HG03159 (cell line): ENCODE measurements around the gene THOC5.
"Not testable (repeated sequence)": the region's sequence is repeated elsewhere in the genome, so short reads cannot be mapped to it uniquely, and the experiment has no call there.

Experiments
- ATAC-seq: cut with Tn5 transposase; IDR thresholded peaks from one replicate; pipeline ENCODE4 v1.9.1; 2021; ENCODE audit warnings: mild to moderate bottlenecking, moderate library complexity; ENCODE audit not compliant: unreplicated experiment

Gene THOC5

DNA sequence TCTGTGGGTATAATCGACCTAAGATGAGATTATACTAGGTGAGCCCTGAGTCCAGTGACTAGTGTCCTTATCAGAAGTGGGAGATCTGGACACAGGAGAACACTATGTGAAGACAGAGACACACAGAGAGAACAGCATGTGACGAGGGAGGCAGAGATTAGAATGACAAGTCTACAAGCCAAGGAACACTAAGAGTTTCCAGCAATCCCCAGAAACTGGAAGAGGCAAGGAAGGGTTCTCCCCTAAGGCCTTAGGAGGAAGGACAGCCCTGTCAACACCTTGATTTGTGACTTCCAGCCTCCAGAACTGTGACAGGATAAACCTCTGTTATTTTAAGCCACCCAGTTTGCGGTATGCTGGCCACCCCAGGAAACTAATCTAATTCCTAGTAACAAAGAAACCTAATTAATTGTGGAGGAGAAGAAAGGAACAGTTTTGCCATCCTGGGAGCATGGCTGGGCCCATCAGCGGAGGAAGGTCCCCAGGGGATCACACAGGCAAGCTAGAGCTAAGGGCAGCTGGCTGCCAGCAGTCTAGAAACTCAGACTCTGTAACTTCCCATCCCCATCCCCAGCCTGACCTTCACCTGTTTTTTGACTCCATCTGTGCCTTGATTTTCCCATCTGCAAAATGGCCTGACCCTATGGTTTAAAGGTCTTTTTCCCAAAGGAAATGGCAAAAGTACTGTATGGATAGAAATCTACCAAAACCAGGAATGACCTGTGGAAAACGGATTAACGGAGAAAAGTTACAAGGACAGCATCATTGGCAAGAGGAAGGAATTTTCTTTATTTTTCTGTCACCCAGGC, 10.3 kb upstream of the THOC5 start:
- ATAC-seq, result no peak

DNA sequence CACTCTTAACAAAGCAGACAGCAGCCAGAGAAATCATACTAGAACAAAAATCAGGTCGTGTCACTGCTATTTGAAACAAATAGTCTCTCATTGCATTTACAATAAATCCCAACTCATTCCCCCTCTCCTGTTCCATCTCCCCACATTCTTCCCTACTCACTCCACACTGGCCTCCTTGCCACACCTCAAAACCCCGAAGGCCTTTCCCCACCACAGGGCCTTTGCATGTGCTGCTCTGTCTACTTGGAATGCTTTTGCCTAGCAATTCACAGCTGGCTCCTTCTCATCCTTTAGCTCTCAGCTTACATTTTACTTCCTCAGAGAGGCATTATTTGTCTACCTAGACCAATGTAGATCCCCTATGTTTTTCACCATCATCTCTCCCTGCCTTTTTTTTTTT, 6.3 kb upstream of the THOC5 start:
- no peak for ATAC-seq

DNA sequence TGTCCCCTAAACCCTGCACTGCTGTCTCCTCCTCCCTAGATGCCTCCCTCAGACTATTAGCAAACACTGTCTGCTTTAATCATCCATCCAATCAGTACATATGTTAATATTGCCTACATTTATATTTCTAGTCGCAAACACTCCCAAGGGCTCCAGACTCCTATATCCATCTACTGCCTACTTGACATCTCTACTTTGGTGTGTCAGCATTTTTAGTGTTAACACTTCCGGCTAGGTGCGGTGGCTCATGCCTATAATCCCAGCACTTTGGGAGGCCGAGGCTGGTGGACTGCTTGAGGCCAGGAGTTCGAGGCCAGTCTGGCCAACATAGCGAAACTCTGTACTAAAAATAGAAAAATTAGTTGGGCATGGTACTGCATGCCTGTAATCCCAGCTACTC, 5.5 kb upstream of the THOC5 start:
- no peak for ATAC-seq

DNA sequence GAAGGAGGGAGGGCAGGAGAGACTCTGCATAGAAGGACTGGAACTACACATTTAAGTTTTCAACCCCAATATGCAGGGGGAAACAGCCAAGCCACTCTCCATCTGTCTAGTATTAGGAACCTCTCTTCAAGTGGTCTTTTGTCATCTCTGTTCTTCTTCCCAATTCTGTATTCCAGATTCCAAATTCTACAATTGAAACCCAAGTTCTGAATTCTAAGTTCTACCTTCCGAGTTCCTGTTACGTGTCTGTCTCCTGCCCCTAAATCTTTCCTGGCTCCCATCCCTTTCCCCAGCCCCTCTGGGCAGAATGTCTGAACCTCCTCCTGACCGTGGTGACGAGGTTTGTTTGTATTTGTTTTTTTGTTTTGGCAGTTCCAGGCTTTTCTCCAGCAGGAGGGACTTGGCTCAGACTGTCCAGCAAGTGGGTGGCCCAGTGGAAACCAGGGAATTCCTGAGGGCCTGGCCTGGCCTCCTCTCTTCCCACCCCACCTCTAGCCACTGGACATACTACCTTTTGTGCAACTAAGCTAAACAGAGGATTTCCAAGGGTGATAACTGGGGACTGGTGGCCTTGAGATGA, 1.6 kb upstream of the THOC5 start:
- no peak for ATAC-seq

DNA sequence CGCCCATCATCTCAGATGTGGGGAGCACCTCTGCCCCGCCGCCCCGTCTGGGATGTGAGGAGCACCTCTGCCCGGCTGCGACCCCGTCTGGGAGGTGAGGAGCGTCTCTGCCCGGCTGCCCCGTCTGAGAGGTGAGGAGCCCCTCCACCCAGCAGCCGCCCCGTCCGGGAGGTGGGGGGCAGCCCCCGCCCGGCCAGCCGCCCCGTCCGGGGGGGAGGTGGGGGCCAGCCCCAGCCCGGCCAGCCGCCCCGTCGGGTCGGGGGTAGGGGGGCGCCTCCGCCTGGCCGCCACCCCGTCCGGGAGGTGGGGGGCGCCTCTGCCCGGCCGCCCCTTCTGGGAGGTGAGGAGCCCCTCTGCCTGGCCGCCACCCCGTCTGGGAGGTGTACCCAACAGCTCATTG, 1.2 kb downstream of the THOC5 start:
- not testable (repeated sequence) for ATAC-seq

DNA sequence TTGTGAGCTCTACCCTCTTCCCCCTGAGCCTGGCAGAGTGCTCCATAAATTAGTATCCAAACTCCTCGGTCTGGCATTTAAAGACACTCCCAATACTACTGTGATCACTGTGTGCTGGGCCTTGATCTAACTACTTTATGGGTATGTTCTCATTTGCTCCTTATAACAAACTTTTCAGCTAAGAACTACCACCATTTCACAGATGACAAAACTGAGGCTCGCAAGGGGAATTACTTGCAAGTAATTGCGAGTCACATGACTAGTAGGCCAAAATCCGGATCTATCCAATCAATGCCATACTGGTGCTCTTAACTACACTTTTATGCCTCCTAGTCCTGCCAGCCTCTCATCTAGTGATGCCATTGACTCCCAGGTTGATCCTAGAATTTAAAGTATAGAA, 3.6 kb downstream of the THOC5 start:
- ATAC-seq, result no peak

DNA sequence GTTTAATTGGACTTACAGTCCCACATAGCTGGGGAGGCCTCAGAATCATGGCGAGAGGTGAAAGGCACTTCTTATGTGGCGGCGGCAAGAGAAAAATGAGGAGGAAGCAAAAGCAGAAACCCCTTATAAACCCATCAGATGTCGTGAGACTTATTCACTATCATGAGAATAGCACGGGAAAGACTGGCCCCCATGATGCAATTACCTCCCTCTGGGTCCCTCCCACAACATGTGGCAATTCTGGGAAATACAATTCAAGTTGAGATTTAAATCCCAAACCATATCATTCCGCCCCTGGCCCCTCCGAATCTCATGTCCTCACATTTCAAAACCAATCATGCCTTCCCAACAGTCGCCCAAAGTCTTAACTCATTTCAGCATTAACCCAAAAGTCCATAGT, 8.5 kb downstream of the THOC5 start:
- ATAC-seq, result not testable (repeated sequence)

DNA sequence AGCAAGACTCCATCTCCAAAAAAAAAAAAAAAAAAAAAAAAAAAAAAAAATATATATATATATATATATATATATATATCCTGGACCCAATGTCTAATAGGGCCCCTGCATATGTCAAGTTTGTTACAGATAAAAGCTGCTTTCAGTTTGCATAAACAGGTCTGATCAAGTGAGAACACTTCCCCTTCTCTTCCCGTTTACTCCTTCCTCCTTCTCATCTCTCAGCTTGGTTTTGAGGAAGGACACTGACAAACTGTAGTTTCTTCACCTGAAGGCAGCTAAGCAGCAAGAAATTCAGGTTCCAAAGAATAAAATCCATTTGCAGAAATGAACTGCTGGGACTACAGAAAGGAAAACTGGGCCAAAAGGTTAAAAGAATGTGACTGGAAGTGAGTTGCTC, 11.7 kb downstream of the THOC5 start:
- ATAC-seq, result no peak

DNA sequence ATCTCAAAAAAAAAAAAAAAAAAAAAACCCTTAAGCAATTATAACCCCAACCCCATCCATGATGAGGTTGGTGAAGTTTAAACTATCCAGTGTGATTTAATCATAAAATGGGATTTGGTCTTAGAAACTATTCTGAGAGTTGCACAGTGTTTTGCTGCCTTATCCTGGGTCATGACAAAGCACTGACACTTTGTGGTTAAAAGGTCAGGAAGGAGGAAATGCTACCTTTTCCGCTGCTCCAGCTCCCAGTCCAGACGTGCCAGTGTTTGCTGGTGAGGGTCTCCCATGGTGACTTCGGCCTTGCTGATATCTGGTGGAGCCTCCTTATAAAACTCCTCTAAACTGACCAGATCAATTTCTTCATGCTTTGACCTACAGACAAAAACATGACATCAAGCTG, 14.5 kb downstream of the THOC5 start:
- ATAC-seq, result no peak

DNA sequence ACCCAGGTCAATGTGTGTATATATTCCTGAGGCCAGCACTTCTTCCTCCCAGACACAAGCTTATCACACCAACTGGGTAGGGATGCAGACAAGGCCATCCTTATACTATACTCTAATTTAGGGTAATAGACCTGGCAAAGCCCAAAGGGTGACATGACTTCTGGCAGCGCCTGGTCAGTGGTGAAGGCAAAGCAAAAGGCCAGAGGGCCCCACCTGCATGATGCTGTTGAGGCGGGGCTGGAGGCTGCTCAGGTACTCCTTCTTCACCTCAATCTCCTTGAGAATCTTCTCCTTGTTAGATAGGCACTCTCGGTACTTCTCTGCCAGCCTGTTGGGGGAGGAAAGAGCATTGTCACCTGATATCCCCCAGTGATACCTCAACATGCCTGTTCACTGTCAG, 17.1 kb downstream of the THOC5 start:
- no peak for ATAC-seq

DNA sequence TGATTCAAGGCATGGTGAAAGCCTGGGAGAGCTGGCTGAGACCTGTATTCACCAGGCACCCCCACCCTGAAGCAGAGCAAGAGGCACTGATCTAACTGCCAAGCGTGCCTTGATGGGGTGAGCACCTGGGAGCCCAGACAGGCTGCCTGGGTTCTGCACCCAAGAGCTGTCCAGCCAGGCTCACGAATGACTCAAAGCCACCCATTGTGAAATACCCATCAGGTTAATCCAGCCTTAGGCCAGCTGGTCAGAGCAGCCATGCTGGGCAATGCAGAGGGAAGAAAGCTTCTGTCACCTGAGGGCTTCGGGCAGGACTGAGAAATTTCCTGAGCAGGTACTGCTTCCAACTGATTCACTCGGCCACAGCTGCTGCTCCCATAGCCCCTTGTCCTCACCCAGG, 22.1 kb downstream of the THOC5 start:
- no peak for ATAC-seq

DNA sequence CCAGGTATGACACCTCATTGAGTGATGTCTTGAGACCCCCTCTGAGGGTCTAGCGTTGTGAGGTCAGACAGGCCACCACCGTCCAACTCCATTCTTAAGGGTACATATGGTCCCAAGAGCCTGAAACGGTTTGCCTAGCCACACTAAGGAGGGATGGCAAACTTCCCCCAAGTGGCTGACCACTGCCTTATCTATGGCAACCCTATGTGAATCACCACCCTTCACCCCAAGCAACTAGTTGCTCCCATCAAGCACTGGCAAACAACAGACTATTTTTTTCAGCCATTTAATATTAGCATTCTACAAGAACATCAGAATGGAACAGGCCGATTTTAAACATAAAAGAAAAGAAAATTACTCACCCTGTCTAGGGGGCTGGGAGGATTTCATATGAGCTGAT, 22.8 kb downstream of the THOC5 start:
- no peak for ATAC-seq

DNA sequence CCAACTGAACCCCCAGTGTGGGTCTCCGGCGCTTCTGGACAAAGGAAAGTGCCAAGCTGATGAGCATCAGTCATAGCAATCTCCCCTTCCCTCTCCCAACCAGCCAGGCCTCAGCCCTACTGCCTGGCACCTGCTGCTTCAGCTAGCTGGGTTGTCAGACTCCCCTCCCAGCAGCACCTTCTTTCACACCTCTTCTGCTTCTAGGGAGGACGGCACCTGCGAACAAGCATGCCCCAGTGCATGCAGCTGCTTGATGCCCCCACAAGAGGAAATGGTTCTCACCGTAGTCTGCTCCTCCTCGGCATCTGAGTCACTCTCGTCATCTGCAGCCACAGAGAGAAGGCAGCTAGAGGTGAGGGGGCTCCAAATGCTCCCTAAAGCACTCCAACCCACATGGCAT, 25.4 kb downstream of the THOC5 start:
- ATAC-seq, result no peak

DNA sequence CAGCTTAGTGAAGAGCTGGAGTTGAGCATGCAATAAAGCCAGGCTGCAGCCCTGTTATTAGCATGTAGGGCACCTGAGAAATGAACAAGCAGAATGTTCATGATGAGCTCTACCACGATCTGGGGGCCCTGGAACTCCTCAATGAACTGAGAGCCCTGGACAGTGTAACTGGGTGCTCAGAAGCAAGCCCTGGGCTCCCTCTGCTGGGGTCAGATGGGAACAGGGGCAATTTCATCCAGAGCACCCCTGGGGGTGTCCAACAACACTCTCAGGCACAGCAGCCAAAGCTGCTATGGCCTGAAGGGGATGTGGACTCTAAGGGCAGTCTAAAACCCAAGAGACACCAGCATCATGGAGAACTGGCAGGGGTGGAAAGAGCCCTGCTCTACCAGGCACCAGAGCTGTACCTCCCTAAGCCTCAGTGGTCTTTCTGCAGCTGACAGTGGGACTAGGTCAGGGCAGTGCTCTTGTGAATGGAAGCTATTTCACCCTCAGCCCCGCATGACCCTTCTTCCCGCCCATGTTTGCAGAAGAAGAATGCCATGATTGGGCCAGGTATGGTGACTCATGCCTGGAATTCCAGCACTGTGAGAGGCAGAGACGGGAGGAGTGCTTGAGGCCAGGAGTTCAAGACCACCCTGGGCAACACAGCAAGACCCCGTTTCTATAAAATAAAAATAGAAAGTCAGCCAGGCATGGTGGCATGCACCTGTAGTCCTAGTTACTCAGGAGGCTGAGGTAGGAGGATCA, 28.9 kb downstream of the THOC5 start:
- ATAC-seq, result no peak

DNA sequence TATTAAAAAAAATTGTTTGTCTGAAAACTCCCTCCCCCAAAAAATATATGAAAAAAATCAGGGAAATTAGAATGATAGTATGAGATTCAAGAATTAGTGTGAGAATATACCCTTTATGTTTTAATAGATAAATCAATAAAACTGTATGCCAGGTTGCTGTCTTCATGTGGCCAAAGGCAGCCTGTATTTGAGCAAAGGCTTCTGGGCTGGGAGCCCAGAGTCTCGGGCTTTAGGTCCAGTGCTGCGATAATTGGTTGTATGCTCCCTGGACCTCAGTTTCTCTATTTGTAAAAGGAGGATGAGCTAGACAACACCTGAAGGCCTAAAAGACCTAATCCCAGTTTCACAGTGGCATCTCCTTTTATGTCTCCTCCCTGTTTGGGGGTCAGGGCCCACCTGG, 29.8 kb downstream of the THOC5 start:
- ATAC-seq, result no peak

DNA sequence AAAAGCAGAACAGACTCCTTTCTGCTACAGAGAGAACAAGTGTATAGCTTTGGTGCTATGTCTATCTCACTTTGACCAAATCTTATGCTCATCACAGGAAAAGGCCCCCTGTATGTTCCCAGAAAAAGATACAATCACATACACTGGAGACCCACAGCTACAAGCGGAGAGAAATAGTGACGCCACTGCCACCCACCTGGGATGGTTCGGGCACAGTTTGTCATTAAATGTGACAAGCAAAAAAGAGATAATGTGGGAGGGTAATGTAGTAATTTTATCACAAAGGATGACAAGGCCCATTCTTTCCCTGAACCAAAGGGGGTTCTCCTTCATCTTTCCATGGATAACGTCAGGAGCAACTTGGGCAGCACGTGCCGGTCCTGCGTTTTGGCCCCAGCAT, 32.0 kb downstream of the THOC5 start:
- ATAC-seq, result no peak

DNA sequence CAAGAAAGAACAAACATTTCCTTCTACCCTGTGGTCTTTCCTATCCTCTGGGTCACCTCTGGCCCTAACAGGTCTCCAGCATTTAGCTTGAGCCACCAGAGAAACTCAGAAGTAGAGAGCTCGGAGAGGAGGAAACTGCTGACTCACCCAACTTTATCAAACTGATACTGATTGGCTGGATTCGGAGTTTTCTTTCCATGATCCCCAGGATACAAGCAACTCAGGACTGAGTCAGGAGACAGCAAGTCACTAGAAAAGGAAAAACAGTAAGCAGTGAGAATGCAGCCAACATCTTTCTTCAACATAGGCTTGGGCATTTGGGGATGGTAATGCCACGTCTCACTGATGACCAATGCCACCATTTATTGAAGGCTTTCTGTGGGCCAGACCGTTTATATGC, 32.7 kb downstream of the THOC5 start:
- no peak for ATAC-seq

DNA sequence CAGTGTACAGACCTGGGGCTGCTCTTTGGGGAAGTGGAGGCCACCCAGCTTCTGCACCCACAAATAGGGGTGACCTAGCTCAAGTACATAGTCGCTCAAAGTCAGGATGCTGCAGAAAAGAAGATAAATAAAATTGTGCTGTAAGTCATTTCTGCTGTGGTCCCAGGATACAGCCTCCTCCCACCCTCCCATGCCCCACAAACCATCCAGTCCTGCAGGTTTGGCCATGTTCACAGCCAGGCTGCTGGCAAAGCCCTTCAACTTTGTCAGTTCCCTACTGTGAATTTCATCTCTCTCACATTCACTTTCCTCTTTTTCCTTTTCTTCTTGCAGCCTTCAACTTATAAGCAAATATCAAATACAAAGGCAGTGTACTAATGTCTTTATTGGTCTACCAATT, 33.6 kb downstream of the THOC5 start:
- ATAC-seq, result no peak

DNA sequence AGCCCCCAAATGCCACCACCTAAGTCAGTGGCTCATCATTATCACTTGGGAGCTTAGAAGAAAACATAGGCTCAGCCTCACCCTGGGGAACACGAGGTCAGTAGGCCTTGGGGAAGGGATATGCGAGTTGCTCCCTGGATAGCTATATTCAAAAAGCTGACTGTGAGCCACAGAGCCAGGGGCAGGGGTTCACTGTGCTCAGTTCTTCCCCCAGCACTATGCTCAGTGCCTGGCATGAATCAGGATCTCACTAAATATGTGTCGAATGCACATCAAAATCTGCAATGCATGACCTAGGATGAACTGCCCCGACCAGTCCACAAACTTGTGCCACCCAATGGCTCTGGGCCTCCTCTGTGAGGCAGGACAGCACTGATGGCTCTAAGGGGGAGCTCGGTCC, 35.1 kb downstream of the THOC5 start:
- ATAC-seq, result no peak

DNA sequence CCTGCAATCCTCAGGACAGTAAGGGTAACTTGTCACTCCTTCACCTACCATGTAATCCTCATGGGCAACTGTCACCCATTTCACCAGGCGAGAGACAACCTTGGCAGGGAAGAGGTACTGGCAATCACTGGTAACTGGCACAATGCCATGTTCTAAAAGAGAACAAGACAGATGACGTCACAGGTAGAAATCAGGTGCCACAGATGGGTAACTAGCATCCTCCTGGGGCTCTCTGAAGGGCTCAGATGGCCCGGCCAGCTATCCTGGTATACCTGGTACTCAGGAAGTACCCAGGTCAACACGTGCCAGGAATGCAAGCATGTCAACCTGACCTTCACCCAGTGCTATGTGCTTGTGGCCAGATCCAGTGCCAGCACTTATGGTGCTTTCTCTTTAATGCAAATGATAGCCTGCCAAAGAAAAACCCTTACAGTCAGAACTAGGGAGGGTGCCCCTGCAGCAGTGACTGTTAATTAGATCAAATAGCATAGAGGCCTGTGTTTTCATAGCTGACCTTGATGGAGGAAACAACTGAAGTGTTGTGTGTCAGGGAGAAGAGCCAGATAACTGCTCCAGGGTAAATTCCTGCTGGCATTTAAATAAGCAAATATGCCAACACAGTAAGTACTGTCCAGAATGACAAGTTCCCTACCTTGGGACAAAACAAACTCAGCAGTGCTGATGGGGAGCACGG, 36.2 kb downstream of the THOC5 start:
- ATAC-seq, result no peak

DNA sequence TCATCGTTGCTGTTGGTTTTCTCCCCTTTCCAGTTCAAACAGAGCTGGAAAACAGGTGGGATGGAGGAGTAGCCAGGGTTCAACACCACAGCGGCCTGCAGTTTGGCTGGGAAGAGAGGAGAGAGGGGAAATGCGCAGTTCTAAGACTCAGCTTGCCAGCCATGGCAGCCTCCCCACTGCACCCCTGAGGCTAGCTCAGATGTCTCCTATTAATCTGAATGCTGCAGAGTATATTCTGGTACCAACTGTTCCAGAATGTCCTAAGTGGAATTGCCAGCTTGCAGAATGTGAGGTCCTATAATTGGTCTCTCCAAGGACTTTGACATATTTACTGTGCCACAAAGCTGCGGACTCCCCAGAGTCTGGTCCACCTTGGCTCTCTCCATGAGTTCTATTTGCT, 41.5 kb downstream of the THOC5 start:
- no peak for ATAC-seq
